Adipose tissue (tissue), 3 donors: Measurements from ENCODE around the gene MSMP. TPM values are rescaled to one million over a fixed set of nuclear protein-coding genes. Genes with fewer than 3 reads are reported as not detected.
A peak's percentile ranks its signal among the peaks of the same experiment; 100 is the strongest.

ENCODE experiments used
- H3K27ac ChIP-seq: one replicate; pipeline ENCODE4 v1.5.1; 2013; ENCODE audit warnings: low read depth, low read length
- WGBS, 3 donors: extraction: QIAGEN DNeasy Blood & Tissue Kit; methylation state at CpG; one replicate each; pipeline ENCODE4 v1.1.7; 2013; 5-methylcytosine and 5-hydroxymethylcytosine counted together
- polyA plus RNA-seq, 3 donors: library from polyadenylated mRNA; stranded (reverse); fragments of 200-250 nt; gene quantifications; one replicate each; pipeline ENCODE4 v1.2.3, GENCODE V29; 2013
- donor health status: healthy with polysubstance abuse.
- donor health status: Bipolar disorder and iron deficiency.
- donor health status: healthy.

The MSMP gene
- polyA plus RNA-seq, 3 donors, result 0.30 to 1.00 TPM; not detected in 1

- WGBS, 3 donors, result 2 to 3% (median 2%) methylated on average over 19 of the region's 19 CpGs
- peak overlapping the region; percentile 65 for H3K27ac ChIP-seq
Observed at GRCh38 chr9:35749515-35750255, 4.4 kb downstream of the MSMP start.

GRCh38 chr9:35748858-35749514 lies 5.1 kb downstream of the MSMP start, which contains the start of the genes GBA2 and RGP1:
TSS of gene GBA2 (minus strand) at chr9:35749228. CDS start at chr9:35748704, 524 bp downstream.
TSS of gene RGP1 (plus strand) at chr9:35749287. CDS start at chr9:35749756, 469 bp downstream.
- H3K27ac ChIP-seq, result peak within 1 kb of the TSS; percentile 65
- 0 to 1% (median 1%) methylated on average over 53 to 69 of the region's 69 CpGs for WGBS, 3 donors

GRCh38 chr9:35748242-35748857 lies 5.7 kb downstream of the MSMP start:
- 0% methylated on average over 24 of the region's 24 CpGs for WGBS, 3 donors
- peak overlapping the region; percentile 65 for H3K27ac ChIP-seq

- no peak overlapping the region for H3K27ac ChIP-seq
- 25 to 62% (median 52%) methylated on average over 3 of the region's 3 CpGs for WGBS, 3 donors
Observed at GRCh38 chr9:35746583-35746982, 7.5 kb downstream of the MSMP start.

GRCh38 chr9:35745569-35745968 lies 8.5 kb downstream of the MSMP start:
- H3K27ac ChIP-seq, result no peak overlapping the region
- WGBS, 3 donors, result 12 to 66% (median 64%) methylated on average over 1 of the region's 1 CpG

- 78 to 86% (median 82%) methylated on average over 8 of the region's 8 CpGs for WGBS, 3 donors
- H3K27ac ChIP-seq, result no peak overlapping the region
Observed at GRCh38 chr9:35743880-35744518, 10.1 kb downstream of the MSMP start.

GRCh38 chr9:35743452-35743851 lies 10.6 kb downstream of the MSMP start:
- no peak overlapping the region for H3K27ac ChIP-seq
- 52 to 74% (median 55%) methylated on average over 2 of the region's 2 CpGs for WGBS, 3 donors

- WGBS, 3 donors, result 78 to 89% (median 83%) methylated on average over 6 to 7 of the region's 7 CpGs
- H3K27ac ChIP-seq, result no peak overlapping the region
Observed at GRCh38 chr9:35741740-35742139, 12.3 kb downstream of the MSMP start.

- no peak overlapping the region for H3K27ac ChIP-seq
- WGBS, 3 donors, result 85 to 93% (median 91%) methylated on average over 6 of the region's 6 CpGs
Observed at GRCh38 chr9:35740243-35740642, 13.8 kb downstream of the MSMP start.

- WGBS, 3 donors, result 90 to 94% (median 91%) methylated on average over 7 of the region's 7 CpGs
- H3K27ac ChIP-seq, result no peak overlapping the region
Observed at GRCh38 chr9:35738924-35739323, 15.2 kb downstream of the MSMP start.

GRCh38 chr9:35738186-35738585 lies 15.9 kb downstream of the MSMP start:
- WGBS, 3 donors, result 77 to 89% (median 84%) methylated on average over 4 of the region's 4 CpGs
- no peak overlapping the region for H3K27ac ChIP-seq

- H3K27ac ChIP-seq, result no peak overlapping the region
- 74 to 78% (median 77%) methylated on average over 7 of the region's 7 CpGs for WGBS, 3 donors
Observed at GRCh38 chr9:35737143-35737542, 16.9 kb downstream of the MSMP start.

- H3K27ac ChIP-seq, result no peak overlapping the region
Observed at GRCh38 chr9:35736201-35736633, 17.9 kb downstream of the MSMP start.

GRCh38 chr9:35734096-35734495 lies 20.0 kb downstream of the MSMP start:
- 88 to 98% (median 95%) methylated on average over 3 of the region's 3 CpGs for WGBS, 3 donors
- no peak overlapping the region for H3K27ac ChIP-seq

More at GRCh38 chr9:35736201-35736633, 17.9 kb downstream of the MSMP start:
- 43 to 49% (median 44%) methylated on average over 5 of the region's 5 CpGs for WGBS, 3 donors

GRCh38 chr9:35732800-35733541 lies 21.1 kb downstream of the MSMP start:
- WGBS, 3 donors, result 1 to 3% (median 1%) methylated on average over 14 of the region's 14 CpGs

GRCh38 chr9:35732185-35732799 lies 21.8 kb downstream of the MSMP start, which contains the start of the genes CREB3 and TLN1:
TSS of gene CREB3 (plus strand) at chr9:35732666. CDS start at chr9:35732773, 107 bp downstream.
TSS of gene TLN1 (minus strand) at chr9:35732195. CDS start at chr9:35725694, 6,501 bp downstream.
- peak within 1 kb of the TSS; percentile 100 for H3K27ac ChIP-seq
- 0% methylated on average over 43 to 49 of the region's 49 CpGs for WGBS, 3 donors

More at GRCh38 chr9:35732800-35733541, 21.1 kb downstream of the MSMP start:
- H3K27ac ChIP-seq, result peak overlapping the region; percentile 100

- WGBS, 3 donors, result 1% methylated on average over 36 to 47 of the region's 47 CpGs
Observed at GRCh38 chr9:35731415-35732184, 22.5 kb downstream of the MSMP start.

More at GRCh38 chr9:35731415-35732184, 22.5 kb downstream of the MSMP start:
- H3K27ac ChIP-seq, result peak overlapping the region; percentile 100
